Activated naive CD4-positive, alpha-beta T cell treated with anti-CD3 and anti-CD28 coated beads for 36 hours (primary cell): ENCODE results near the gene TNFAIP6. TPM values are rescaled to one million over a fixed set of nuclear protein-coding genes. Genes with fewer than 3 reads are reported as not detected.
"Not testable (repeated sequence)": the region's sequence is repeated elsewhere in the genome, so short reads cannot be mapped to it uniquely, and the experiment has no call there.

Experiments
- CTCF ChIA-PET: fragments of 350-600 bp; sonication (Branson Sonifier 250); formaldehyde crosslinking; loops from one replicate; lab custom pipeline; 2021; ENCODE audit warnings: antibody characterized with exemption; lab: Charles Lee
- DNase-seq: peaks from one replicate; pipeline ENCODE4 v3.0.0-alpha.2; 2020
- H3K27ac Mint-ChIP-seq: one replicate; pipeline ENCODE4 v1.8.0; 2021; ENCODE audit warnings: mild to moderate bottlenecking, mixed read lengths
- H3K27me3 Mint-ChIP-seq: one replicate; pipeline ENCODE4 v1.8.0; 2021; ENCODE audit warnings: low read depth, mixed read lengths
- H3K36me3 Mint-ChIP-seq: one replicate; pipeline ENCODE4 v1.8.0; 2021; ENCODE audit warnings: low read depth, mixed read lengths
- H3K4me1 Mint-ChIP-seq: one replicate; pipeline ENCODE4 v1.8.0; 2021; ENCODE audit warnings: low read depth, mixed read lengths
- H3K4me3 Mint-ChIP-seq: one replicate; pipeline ENCODE4 v1.8.0; 2021; ENCODE audit warnings: mild to moderate bottlenecking, moderate library complexity, mixed read lengths
- H3K9me3 Mint-ChIP-seq: one replicate; pipeline ENCODE4 v1.8.0; 2021; ENCODE audit warnings: mixed read lengths
- intact Hi-C: fragments of 100-400 bp; cut with micrococcal nuclease; formaldehyde crosslinking; loops from one replicate; pipeline ENCODE4 v1.15.1; 2023
- total RNA-seq, 2 experiments: library from RNA; stranded (reverse); gene quantifications; one replicate each; pipeline ENCODE4 v1.2.3, GENCODE V29; 2021

TNFAIP6 gene, protein sequence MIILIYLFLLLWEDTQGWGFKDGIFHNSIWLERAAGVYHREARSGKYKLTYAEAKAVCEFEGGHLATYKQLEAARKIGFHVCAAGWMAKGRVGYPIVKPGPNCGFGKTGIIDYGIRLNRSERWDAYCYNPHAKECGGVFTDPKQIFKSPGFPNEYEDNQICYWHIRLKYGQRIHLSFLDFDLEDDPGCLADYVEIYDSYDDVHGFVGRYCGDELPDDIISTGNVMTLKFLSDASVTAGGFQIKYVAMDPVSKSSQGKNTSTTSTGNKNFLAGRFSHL
- total RNA-seq = not detected

DNA sequence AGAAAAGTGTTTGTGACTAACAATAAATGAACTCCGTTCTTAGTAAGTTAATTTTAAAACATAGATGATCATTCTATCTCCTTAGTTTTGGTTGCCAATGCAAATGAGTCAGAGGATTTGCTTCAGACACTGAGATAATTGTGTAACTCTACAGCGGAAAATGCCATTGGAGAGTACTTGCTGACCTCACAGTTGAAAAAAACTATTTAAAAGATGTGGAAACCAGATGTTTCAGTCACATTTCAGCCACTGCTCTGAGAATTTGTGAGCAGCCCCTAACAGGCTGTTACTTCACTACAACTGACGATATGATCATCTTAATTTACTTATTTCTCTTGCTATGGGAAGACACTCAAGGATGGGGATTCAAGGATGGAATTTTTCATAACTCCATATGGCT lies at the start of gene TNFAIP6:
Gene TNFAIP6, plus strand, starts transcription at position 234 of the 400 bp plus-strand sequence. Its CDS starts 75 bp downstream, at position 309.
- CTCF ChIA-PET = no interaction called here
- intact Hi-C loops = no loop called here
- H3K4me3 Mint-ChIP-seq = no peak within 1 kb of the TSS
- no peaks in the 10 kb centered on the region for H3K9me3 Mint-ChIP-seq
- no peak for DNase-seq
- no peak within 1 kb of the TSS for H3K27ac Mint-ChIP-seq
- H3K27me3 Mint-ChIP-seq = no peaks in the 10 kb centered on the region
- H3K36me3 Mint-ChIP-seq = no peaks in the 10 kb centered on the region
- no peaks in the 10 kb centered on the region for H3K4me1 Mint-ChIP-seq

DNA sequence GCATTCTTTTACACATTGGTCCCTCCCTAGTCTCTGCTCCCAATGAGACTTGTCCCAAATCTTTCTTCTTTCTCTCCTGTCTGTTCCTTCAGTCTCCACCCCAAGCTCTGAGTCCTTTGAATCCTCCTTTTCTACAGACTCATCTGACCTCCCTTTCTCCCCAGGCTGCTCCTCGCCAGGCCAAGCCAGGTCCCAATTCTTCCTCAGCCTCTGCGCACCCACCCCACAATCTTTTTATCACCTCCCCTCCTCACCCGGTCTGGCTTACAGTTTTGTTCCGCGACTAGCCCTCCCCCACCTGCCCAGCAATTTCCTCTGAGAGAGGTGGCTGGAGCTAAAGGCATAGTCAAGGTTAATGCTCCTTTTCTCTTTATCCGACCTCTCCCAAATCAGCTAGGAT lies 47.1 kb upstream of the TNFAIP6 start:
- H3K27ac Mint-ChIP-seq, CTCF ChIA-PET: not testable (repeated sequence)

DNA sequence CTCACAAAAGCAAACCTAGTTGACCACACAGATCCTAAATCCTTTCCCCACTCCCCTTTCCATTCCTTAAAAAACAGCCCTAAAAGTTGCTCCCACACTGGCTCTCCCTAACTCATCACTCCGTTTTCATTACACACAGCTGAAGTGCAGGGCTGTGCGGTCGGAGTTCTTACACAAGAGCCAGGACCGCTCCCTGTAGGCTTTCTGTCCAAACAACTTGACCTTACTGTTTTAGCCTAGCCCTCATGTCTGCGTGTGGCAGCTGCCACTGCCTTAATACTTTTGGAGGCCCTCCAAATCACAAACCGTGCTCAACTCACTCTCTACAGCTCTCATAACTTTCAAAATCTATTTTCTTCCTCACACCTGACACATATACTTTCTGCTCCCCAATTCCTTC lies 45.0 kb upstream of the TNFAIP6 start:
- DNase-seq, H3K27ac Mint-ChIP-seq, H3K9me3 Mint-ChIP-seq, intact Hi-C loops, H3K4me1 Mint-ChIP-seq, H3K36me3 Mint-ChIP-seq, H3K4me3 Mint-ChIP-seq, CTCF ChIA-PET, H3K27me3 Mint-ChIP-seq: not testable (repeated sequence)

More for the DNA sequence above, 47.1 kb upstream of the TNFAIP6 start:
- H3K9me3 Mint-ChIP-seq, DNase-seq, intact Hi-C loops, H3K4me1 Mint-ChIP-seq, H3K36me3 Mint-ChIP-seq, H3K27me3 Mint-ChIP-seq, H3K4me3 Mint-ChIP-seq: not testable (repeated sequence)

DNA sequence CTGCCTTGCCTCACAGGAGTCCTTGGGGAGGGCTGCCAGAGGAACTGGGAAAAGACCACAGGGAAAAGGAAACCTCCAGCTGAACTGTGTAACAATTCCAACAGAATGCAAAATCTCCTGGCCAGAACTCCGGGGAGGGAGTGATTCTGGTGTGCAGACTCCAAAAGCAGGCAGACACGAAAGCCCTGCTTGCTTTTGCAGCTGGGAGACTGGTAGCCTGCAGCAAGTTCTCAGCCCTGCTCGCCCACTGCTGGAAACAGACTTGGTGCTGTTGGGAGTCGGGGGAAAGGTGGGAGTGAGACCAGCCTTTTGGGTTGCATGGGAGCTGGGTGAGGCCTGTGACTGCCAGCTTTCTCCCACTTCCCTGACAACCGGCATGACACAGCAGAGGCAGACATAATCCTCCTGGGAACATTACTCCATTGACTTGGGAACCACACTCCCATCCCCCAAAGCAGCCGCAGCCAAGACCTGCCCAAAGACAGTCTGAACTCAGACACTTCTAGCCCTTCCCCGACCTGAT lies 42.0 kb upstream of the TNFAIP6 start:
- no peaks in the 10 kb centered on the region for H3K36me3 Mint-ChIP-seq

DNA sequence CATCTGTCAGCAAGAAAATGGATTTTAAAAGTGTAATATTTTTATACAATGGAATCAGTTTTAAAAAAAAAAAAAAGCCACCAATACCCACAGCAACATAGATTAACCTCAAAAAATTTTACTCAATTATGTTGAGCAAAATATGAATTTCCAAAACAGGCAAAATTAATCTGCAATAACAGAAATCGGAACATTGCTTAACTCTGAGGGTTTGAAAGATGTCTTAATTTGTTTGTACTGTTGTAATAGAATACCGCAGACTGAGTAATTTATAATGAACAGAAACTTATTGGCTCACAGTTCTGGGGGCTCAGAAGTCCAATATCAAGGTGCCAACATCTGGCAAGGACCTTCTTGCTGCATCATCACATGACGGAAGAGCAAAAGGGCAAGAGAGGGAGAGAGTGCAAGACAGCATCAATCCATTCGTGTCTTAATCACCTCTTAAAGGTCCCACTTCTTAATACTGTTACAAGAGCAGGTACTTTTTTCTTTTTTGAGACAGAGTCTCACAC lies 31.8 kb upstream of the TNFAIP6 start:
- no peaks in the 10 kb centered on the region for H3K9me3 Mint-ChIP-seq
- DNase-seq = no peak
- H3K27ac Mint-ChIP-seq = no peak overlapping the region
- peaks cover 2% of the 10 kb centered on the region for H3K27me3 Mint-ChIP-seq
- H3K4me3 Mint-ChIP-seq = no peak overlapping the region
- H3K4me1 Mint-ChIP-seq = no peaks in the 10 kb centered on the region
- CTCF ChIA-PET = no interaction called here
- H3K36me3 Mint-ChIP-seq = no peaks in the 10 kb centered on the region
- intact Hi-C loops = no loop called here

More for the DNA sequence above, 42.0 kb upstream of the TNFAIP6 start:
- Mint-ChIP-seq H3K4me1 (peaks cover 8% of the 10 kb centered on the region), H3K4me3 (no peak overlapping the region), H3K27ac (no peak overlapping the region), H3K27me3 (no peaks in the 10 kb centered on the region), H3K9me3 (no peaks in the 10 kb centered on the region)
- intact Hi-C loops = no loop called here
- no peak for DNase-seq
- CTCF ChIA-PET = no interaction called here

DNA sequence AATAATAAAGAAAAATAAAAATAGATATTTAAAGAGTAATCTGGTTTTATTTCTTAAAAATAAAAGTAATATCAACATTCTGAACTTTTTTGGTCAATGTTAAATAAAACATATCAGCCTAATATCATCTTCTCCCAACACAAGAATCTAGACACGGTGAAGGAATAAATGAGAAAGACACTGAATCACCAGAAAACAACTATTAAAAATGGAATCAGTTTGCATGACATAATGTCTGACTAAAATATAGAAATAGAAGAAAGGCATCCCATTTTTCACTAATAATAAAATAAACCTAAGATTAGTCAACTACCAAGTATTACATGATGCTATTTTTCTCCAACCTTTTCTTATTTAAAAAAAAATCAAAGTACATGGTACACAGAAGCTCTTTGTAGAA lies 30.8 kb upstream of the TNFAIP6 start:
- CTCF ChIA-PET = no interaction called here
- H3K36me3 Mint-ChIP-seq = no peaks in the 10 kb centered on the region
- no peaks in the 10 kb centered on the region for H3K9me3 Mint-ChIP-seq
- DNase-seq = no peak
- no peak overlapping the region for H3K4me3 Mint-ChIP-seq
- H3K27me3 Mint-ChIP-seq = no peaks in the 10 kb centered on the region
- H3K4me1 Mint-ChIP-seq = no peaks in the 10 kb centered on the region
- intact Hi-C loops = no loop called here
- H3K27ac Mint-ChIP-seq = no peak overlapping the region

DNA sequence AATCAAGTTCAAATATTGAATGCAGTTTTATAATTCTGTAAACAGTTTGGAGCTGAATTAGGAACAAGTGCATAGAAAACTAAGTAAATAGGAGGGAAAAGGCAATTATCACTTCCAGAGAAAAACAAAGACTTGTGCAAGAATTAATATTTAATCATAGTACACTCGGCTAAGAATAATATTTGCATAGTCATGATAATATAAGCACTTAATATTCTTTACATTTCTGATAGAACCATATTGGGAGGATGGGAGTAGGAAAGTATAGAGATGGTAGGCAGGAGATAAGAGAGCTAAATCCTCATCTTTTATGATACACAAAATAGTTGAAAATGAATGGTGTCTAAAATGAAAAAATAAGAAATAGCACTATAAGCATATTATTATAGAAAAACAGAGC lies 27.4 kb upstream of the TNFAIP6 start:
- CTCF ChIA-PET = no interaction called here
- H3K4me3 Mint-ChIP-seq = no peak overlapping the region
- no peak overlapping the region for H3K27ac Mint-ChIP-seq
- no peaks in the 10 kb centered on the region for H3K36me3 Mint-ChIP-seq
- DNase-seq = no peak
- H3K4me1 Mint-ChIP-seq = no peaks in the 10 kb centered on the region
- peaks cover 3% of the 10 kb centered on the region for H3K27me3 Mint-ChIP-seq
- no peaks in the 10 kb centered on the region for H3K9me3 Mint-ChIP-seq
- intact Hi-C loops = no loop called here

DNA sequence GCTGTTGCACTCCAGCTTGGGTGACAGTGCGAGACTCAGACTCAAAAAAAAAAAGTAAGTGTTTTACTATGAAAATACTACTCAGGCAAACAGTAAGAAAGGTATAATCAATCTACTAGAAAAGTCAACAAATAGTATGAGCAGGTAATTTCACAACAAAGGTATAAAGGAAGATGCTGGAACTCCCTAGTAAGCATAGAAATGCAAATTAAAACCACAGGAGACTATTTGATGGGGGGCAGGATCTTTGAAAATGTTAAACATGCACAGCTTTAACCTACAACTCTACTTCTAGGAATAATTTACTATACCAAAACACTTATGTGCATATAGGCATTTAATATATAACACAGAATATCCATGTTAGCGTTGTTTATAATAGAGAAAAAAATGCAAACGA lies 24.3 kb upstream of the TNFAIP6 start:
- intact Hi-C loops = no loop called here
- CTCF ChIA-PET = no interaction called here
- DNase-seq = no peak
- Mint-ChIP-seq H3K4me3 (no peak overlapping the region), H3K27ac (no peak overlapping the region), H3K27me3 (peaks cover 12% of the 10 kb centered on the region), H3K9me3 (no peaks in the 10 kb centered on the region), H3K4me1 (peaks cover 3% of the 10 kb centered on the region), H3K36me3 (no peaks in the 10 kb centered on the region)

GRCh38 chr2:151334082-151334815 lies 23.1 kb upstream of the TNFAIP6 start:
- Mint-ChIP-seq H3K4me3 (no peak overlapping the region), H3K9me3 (no peaks in the 10 kb centered on the region), H3K27me3 (peaks cover 12% of the 10 kb centered on the region), H3K36me3 (no peaks in the 10 kb centered on the region), H3K27ac (no peak overlapping the region), H3K4me1 (peaks cover 3% of the 10 kb centered on the region)
- no peak for DNase-seq
- intact Hi-C loops = no loop called here
- CTCF ChIA-PET = no interaction called here

GRCh38 chr2:151336863-151337371 lies 20.5 kb upstream of the TNFAIP6 start:
- H3K27ac Mint-ChIP-seq = no peak overlapping the region
- H3K27me3 Mint-ChIP-seq = peaks cover 15% of the 10 kb centered on the region
- peaks cover 7% of the 10 kb centered on the region for H3K9me3 Mint-ChIP-seq
- no peak overlapping the region for H3K4me3 Mint-ChIP-seq
- intact Hi-C loops = no loop called here
- CTCF ChIA-PET = no interaction called here
- peaks cover 3% of the 10 kb centered on the region for H3K36me3 Mint-ChIP-seq
- peaks cover 3% of the 10 kb centered on the region for H3K4me1 Mint-ChIP-seq
- no peak for DNase-seq

DNA sequence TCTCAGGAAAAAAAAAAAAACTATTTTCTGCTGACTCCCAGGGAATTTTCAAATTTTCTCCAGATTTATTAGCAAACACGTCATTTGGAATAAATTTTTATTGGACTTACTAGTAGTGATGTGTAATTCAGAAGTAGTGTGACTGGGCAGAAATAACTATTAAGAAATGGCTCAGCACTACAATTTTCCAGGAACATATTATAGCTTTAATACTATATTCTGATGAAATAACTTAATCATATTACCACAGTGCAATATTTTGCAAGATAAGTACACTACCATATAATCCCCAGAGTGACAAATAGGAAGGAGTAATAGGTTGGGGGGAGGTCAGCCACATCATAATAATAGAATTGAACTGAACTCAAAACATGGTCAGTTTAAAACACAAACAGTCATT lies 19.7 kb upstream of the TNFAIP6 start:
- Mint-ChIP-seq H3K27ac (no peak overlapping the region), H3K9me3 (peaks cover 7% of the 10 kb centered on the region), H3K36me3 (peaks cover 3% of the 10 kb centered on the region), H3K27me3 (peaks cover 14% of the 10 kb centered on the region), H3K4me3 (no peak overlapping the region), H3K4me1 (peaks cover 3% of the 10 kb centered on the region)
- DNase-seq = no peak
- intact Hi-C loops = no loop called here
- CTCF ChIA-PET = no interaction called here

- intact Hi-C loops = no loop called here
- H3K4me3 Mint-ChIP-seq = no peak overlapping the region
- peaks cover 3% of the 10 kb centered on the region for H3K4me1 Mint-ChIP-seq
- peaks cover 7% of the 10 kb centered on the region for H3K9me3 Mint-ChIP-seq
- H3K27me3 Mint-ChIP-seq = peaks cover 13% of the 10 kb centered on the region
- H3K27ac Mint-ChIP-seq = no peak overlapping the region
- CTCF ChIA-PET = no interaction called here
- H3K36me3 Mint-ChIP-seq = peaks cover 3% of the 10 kb centered on the region
- no peak for DNase-seq
Measured at GRCh38 chr2:151338115-151338514, 19.3 kb upstream of the TNFAIP6 start.
